HepG2 (cell line): ENCODE data around the gene DLEC1. TPM values are rescaled to one million over a fixed set of nuclear protein-coding genes. Genes with fewer than 3 reads are reported as not detected.

ENCODE experiments used
- ATAC-seq: fragments of 200-7000 bp; cut with Tn5 transposase; 3 replicates; pipeline ENCODE4 v1.9.1; 2020; ENCODE audit warnings: mild to moderate bottlenecking, moderate library complexity
- BruUV-seq: library from RNA; stranded (reverse); fragments of 400-500 nt; replicated peaks from 2 replicates; lab custom pipeline; 2021; lab: Mats Ljungman, UMichigan
- CTCF ChIA-PET: fragments of 300-600 bp; formaldehyde crosslinking; extraction: SDS; loops from one replicate; lab custom pipeline; 2021; ENCODE audit warnings: low total read pairs, inconsistent platforms, low intra/inter-chr PET ratio; lab: Yijun Ruan, JAX
- POLR2A ChIA-PET: fragments of 350-600 bp; sonication (Branson Sonifier 250); formaldehyde crosslinking; loops from one replicate; lab custom pipeline; 2020; ENCODE audit warnings: antibody characterized with exemption, inconsistent platforms; lab: Yijun Ruan, JAX
- DNase-seq: peaks from one replicate; pipeline ENCODE4 v3.0.0-alpha.2; 2015; ENCODE audit warnings: low spot score
- FAIRE-seq: peaks from 3 replicates; lab custom pipeline; 2011; peaks lifted over from hg19 to GRCh38; lab: Jason Lieb, UNC
- H2AFZ ChIP-seq: one replicate; pipeline ENCODE4 v1.6.1; 2011; ENCODE audit warnings: low read length, inconsistent platforms
- H3K27ac ChIP-seq: fragments of 300-600 bp; 3 replicates; pipeline ENCODE4 v1.8.0; 2011; ENCODE audit warnings: mixed run types, mild to moderate bottlenecking, mixed read lengths, low read length, inconsistent platforms; ENCODE audit not compliant: insufficient read depth; ENCODE audit errors: extremely low read length
- H3K27me3 ChIP-seq, 2 experiments: fragments of 200-600 bp in 1 of 2; 2 replicates in 1 of 2; 3 replicates in 1 of 2; pipeline versions ENCODE4 v1.6.0 to v1.8.0; 2011; ENCODE audit warnings: low read length in 2 of 2, mild to moderate bottlenecking in 2 of 2, moderate library complexity in 2 of 2, inconsistent platforms in 1 of 2; ENCODE audit not compliant: insufficient read depth in 2 of 2, control insufficient read depth in 1 of 2
- H3K36me3 ChIP-seq, 2 experiments: fragments of 200-600 bp in 1 of 2; replicated peaks in 1 of 2; 2 replicates in 1 of 2; 3 replicates in 1 of 2; pipeline versions ENCODE4 v1.5.1 to v1.8.0; 2011; ENCODE audit warnings: low read length in 2 of 2, inconsistent platforms in 1 of 2; ENCODE audit not compliant: insufficient read depth in 2 of 2, control insufficient read depth in 1 of 2
- H3K4me1 ChIP-seq: 2 replicates; pipeline ENCODE4 v1.5.1; 2012; ENCODE audit warnings: low read length, inconsistent platforms; ENCODE audit not compliant: insufficient read depth
- H3K4me2 ChIP-seq: 2 replicates; pipeline ENCODE4 v1.6.0; 2011; ENCODE audit warnings: low read depth, low read length, inconsistent platforms
- H3K4me3 ChIP-seq, 3 experiments: fragments of 200-600 bp in 1 of 3; sonication (generic), shearing (Covaris generic) in 1 of 3; replicated peaks in 1 of 3; 2 replicates each; pipeline ENCODE4 v1.5.1; 2011 to 2016; ENCODE audit warnings: low read length in 3 of 3, inconsistent platforms in 2 of 3, low read depth in 2 of 3, mild to moderate bottlenecking in 2 of 3, control low read depth in 1 of 3, mixed read lengths in 1 of 3; ENCODE audit not compliant: insufficient read depth in 1 of 3
- H3K79me2 ChIP-seq: one replicate; pipeline ENCODE4 v1.6.1; 2011; ENCODE audit warnings: low read length, inconsistent platforms; ENCODE audit not compliant: insufficient read depth
- H3K9ac ChIP-seq: 2 replicates; pipeline ENCODE4 v1.6.0; 2011; ENCODE audit warnings: mild to moderate bottlenecking, low read depth, low read length, inconsistent platforms; ENCODE audit not compliant: insufficient read depth
- H3K9me3 ChIP-seq: 2 replicates; pipeline ENCODE4 v1.5.1; 2012; ENCODE audit warnings: mild to moderate bottlenecking, low read length
- H4K20me1 ChIP-seq: 2 replicates; pipeline ENCODE4 v1.6.0; 2011; ENCODE audit warnings: inconsistent platforms, mild to moderate bottlenecking, low read length, moderate library complexity; ENCODE audit not compliant: insufficient read depth
- ATAD3A ChIP-seq: sonication (generic); formaldehyde crosslinking; IDR thresholded peaks from 2 replicates; pipeline ENCODE4 v1.4.0; 2020; ENCODE audit warnings: missing genetic modification reagents
- DDIT3 ChIP-seq: sonication (generic); formaldehyde crosslinking; IDR thresholded peaks from 2 replicates; pipeline ENCODE4 v1.4.0; 2020; ENCODE audit warnings: mild to moderate bottlenecking, missing genetic modification reagents
- HNRNPH1 ChIP-seq: fragments of 200-400 bp; formaldehyde crosslinking; optimal IDR thresholded peaks from 2 replicates; pipeline ENCODE3; 2017; ENCODE audit warnings: mild to moderate bottlenecking, low read depth, low read length
- HNRNPUL1 ChIP-seq: fragments of 200-400 bp; formaldehyde crosslinking; IDR thresholded peaks from 2 replicates; pipeline ENCODE4 v1.6.1; 2017; ENCODE audit warnings: low read depth, mild to moderate bottlenecking, low read length, moderate library complexity
- ISX ChIP-seq: sonication (generic); formaldehyde crosslinking; conservative IDR thresholded peaks from 2 replicates; pipeline ENCODE4 v1.5.0; 2020; ENCODE audit warnings: missing genetic modification reagents
- KAT7 ChIP-seq: IDR thresholded peaks from 2 replicates; pipeline ENCODE4 v1.6.1; 2018; ENCODE audit warnings: borderline replicate concordance, missing compliant biosample characterization
- MAFK ChIP-seq, 2 experiments: IDR thresholded peaks in 1 of 2; conservative IDR thresholded peaks in 1 of 2; 2 replicates each; pipeline ENCODE4 v1.6.1; 2011; ENCODE audit warnings: improper control_type of control experiment in 2 of 2, low read length in 2 of 2
- REL ChIP-seq: sonication (generic); formaldehyde crosslinking; conservative IDR thresholded peaks from 2 replicates; pipeline ENCODE4 v1.8.0; 2022; ENCODE audit warnings: mild to moderate bottlenecking, missing genetic modification reagents, moderate library complexity
- SRY ChIP-seq: sonication (generic); formaldehyde crosslinking; IDR thresholded peaks from 2 replicates; pipeline ENCODE4 v1.8.0; 2022; ENCODE audit warnings: mild to moderate bottlenecking, missing genetic modification reagents
- TEAD3 ChIP-seq: optimal IDR thresholded peaks from 2 replicates; pipeline ENCODE3; 2016; ENCODE audit warnings: borderline replicate concordance
- THAP8 ChIP-seq: sonication (generic); formaldehyde crosslinking; IDR thresholded peaks from 2 replicates; pipeline ENCODE4 v1.5.1; 2020; ENCODE audit warnings: missing genetic modification reagents, mild to moderate bottlenecking, borderline replicate concordance
- TP53 ChIP-seq: sonication (generic); formaldehyde crosslinking; conservative IDR thresholded peaks from 2 replicates; pipeline ENCODE4 v1.4.0; 2020; ENCODE audit warnings: missing genetic modification reagents
- ZNF354B ChIP-seq: sonication (generic); formaldehyde crosslinking; IDR thresholded peaks from 2 replicates; pipeline ENCODE4 v1.8.0; 2022; ENCODE audit warnings: mild to moderate bottlenecking, missing genetic modification reagents
- ZNF598 ChIP-seq: sonication (generic); formaldehyde crosslinking; IDR thresholded peaks from 2 replicates; pipeline ENCODE4 v1.5.1; 2020; ENCODE audit warnings: mild to moderate bottlenecking, missing genetic modification reagents, borderline replicate concordance
- ZNF746 ChIP-seq: sonication (generic); formaldehyde crosslinking; IDR thresholded peaks from 2 replicates; pipeline ENCODE4 v1.8.0; 2022; ENCODE audit warnings: mild to moderate bottlenecking, missing genetic modification reagents
- ZNF775 ChIP-seq: sonication (generic); formaldehyde crosslinking; IDR thresholded peaks from 2 replicates; pipeline ENCODE4 v1.4.0; 2020; ENCODE audit warnings: missing genetic modification reagents, mild to moderate bottlenecking, moderate library complexity, borderline replicate concordance
- ZNF792 ChIP-seq: IDR thresholded peaks from 2 replicates; pipeline ENCODE4 v1.6.1; 2016
- ZSCAN29 ChIP-seq: sonication (generic); formaldehyde crosslinking; conservative IDR thresholded peaks from 2 replicates; pipeline ENCODE4 v1.4.0; 2020; ENCODE audit warnings: mild to moderate bottlenecking, missing genetic modification reagents
- WGBS: methylation state at CpG from one replicate; pipeline ENCODE4 v1.1.6; 2017; ENCODE audit warnings: low lambda C conversion rate; 5-methylcytosine and 5-hydroxymethylcytosine counted together
- in situ Hi-C: cut with HindIII; loops from 2 replicates; pipeline ENCODE4 v1.10.0; 2017; ENCODE audit warnings: low pct_unique_long_range_greater_than_20kb; ENCODE audit not compliant: extremely low pct_ligation_motif_present
- intact Hi-C: fragments of 100-400 bp; cut with micrococcal nuclease; formaldehyde crosslinking; loops from one replicate; pipeline ENCODE4 v1.10.0; 2022; ENCODE audit not compliant: unreplicated experiment
- polyA plus RNA-seq, 8 experiments: library from polyadenylated mRNA; depleted of rRNA in 3 of 8; stranded (reverse) in 7 of 8; unstranded in 1 of 8; fragments of >200 nt; fragmentation: Illumina TruSeq in 4 of 8; extraction: Trizol in 4 of 8; gene quantifications; 2 replicates each; pipeline versions ENCODE4 v1.2.1 to v1.2.3, GENCODE V29; 2011 to 2016; ENCODE audit warnings: low read depth in 4 of 8, missing spikeins in 1 of 8, mixed read lengths in 1 of 8; ENCODE audit not compliant: insufficient read depth in 1 of 8
- total RNA-seq, 5 experiments: library from RNA; depleted of rRNA; stranded (reverse); fragments of >200 nt; fragmentation: Illumina TruSeq; extraction: Trizol; gene quantifications; 2 replicates each; pipeline ENCODE4 v1.2.3, GENCODE V29; 2016; ENCODE audit warnings: low read depth in 1 of 5

Gene DLEC1
- total and polyA plus RNA-seq, 2 of the 13 experiments (the other 11 are each of a cell fraction or from before 2014, with no cell fraction given) = 0.09 TPM; not detected in 1

DNA sequence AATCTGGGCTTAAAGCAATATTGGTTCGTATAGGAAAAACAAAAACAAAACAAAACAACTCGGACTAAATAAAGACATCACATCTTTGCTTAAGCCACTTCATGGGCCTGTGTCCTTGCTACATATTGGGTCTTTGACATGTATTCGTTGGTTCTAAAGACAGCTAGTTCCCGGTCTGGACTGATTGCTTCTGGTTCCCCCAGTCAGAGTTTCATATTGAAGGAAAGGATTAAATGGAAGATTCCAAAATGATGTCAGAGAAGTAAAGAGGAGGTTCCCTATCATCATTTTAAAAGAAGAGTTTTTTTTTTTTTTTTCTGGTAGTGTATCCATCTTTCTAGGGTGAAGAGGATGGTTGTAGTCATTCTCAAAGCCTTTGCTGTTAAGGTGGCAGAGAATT is 128.6 kb downstream of the DLEC1 start:
- intact Hi-C loops = no loop called here
- peak overlapping the region; percentile 1; the same call in 1 of the 2 replicates for H3K9ac ChIP-seq
- peaks cover 68% of the 10 kb centered on the region for H3K79me2 ChIP-seq
- POLR2A ChIA-PET = interaction anchor here (4.0 to 5.1 kb wide), 2 partner anchors 28 to 34 kb away, joined by 36 to 179 read pairs; partner anchors contain the start of genes ACAA1 and MYD88
- BruUV-seq = no TSS peak
- no peak for DNase-seq
- WGBS = 81% methylated on average over 4 of the region's 4 CpGs
- H3K36me3 ChIP-seq = no peaks in the 10 kb centered on the region; a peak in 1 of 5 replicates
- no peak overlapping the region; a peak in 1 of 6 replicates for H3K4me3 ChIP-seq
- CTCF ChIA-PET = no interaction called here
- peaks cover 64% of the 10 kb centered on the region for H3K4me1 ChIP-seq
- no peak overlapping the region for H2AFZ ChIP-seq
- H3K9me3 ChIP-seq = no peaks in the 10 kb centered on the region
- FAIRE-seq = no peak
- no peak overlapping the region for H3K27ac ChIP-seq
- H4K20me1 ChIP-seq = peaks cover 18% of the 10 kb centered on the region
- H3K27me3 ChIP-seq = no peaks in the 10 kb centered on the region; a peak in 1 of 5 replicates
- ATAC-seq = no peak
- in situ Hi-C loops = no loop called here
- H3K4me2 ChIP-seq = peak overlapping the region; percentile 86
- TF ChIP-seq ZNF598 (CRISPR knock-in tag) (no peak), MAFK (conservative IDR thresholded peaks at IDR 0.05 in 1 of 2, IDR thresholded peaks at IDR 0.05 in 1 of 2; ENCODE audit: low read length in 2 of 2) (no peak), KAT7 (CRISPR knock-in tag) (no peak), ZNF746 (CRISPR knock-in tag) (no peak), ZNF775 (CRISPR knock-in tag) (no peak)
- TF ChIP-seq, all 625 proteins: peak for 0

- Histone ChIP-seq H3K36me3 (no peaks in the 10 kb centered on the region; a peak in 1 of 5 replicates), H4K20me1 (peaks cover 21% of the 10 kb centered on the region), H3K9ac (no peak overlapping the region), H2AFZ (no peak overlapping the region), H3K27me3 (no peaks in the 10 kb centered on the region; a peak in 1 of 5 replicates), H3K9me3 (no peaks in the 10 kb centered on the region), H3K79me2 (peaks cover 76% of the 10 kb centered on the region), H3K4me1 (peaks cover 60% of the 10 kb centered on the region), H3K27ac (no peak overlapping the region), H3K4me2 (peak overlapping the region; percentile 86), H3K4me3 (no peak overlapping the region; a peak in 1 of 6 replicates)
- FAIRE-seq = no peak
- DNase-seq = no peak
- ATAC-seq = no peak
- WGBS = 96% methylated on average over 4 of the region's 4 CpGs
- BruUV-seq = TSS peak; percentile 39
- POLR2A ChIA-PET = interaction anchor here (4.0 kb wide), 1 partner anchor 35 kb away, joined by 36 read pairs; no protein-coding TSS in a partner anchor
- CTCF ChIA-PET = no interaction called here
- intact Hi-C loops = no loop called here
- in situ Hi-C loops = no loop called here
- TF ChIP-seq ATAD3A (no peak), TEAD3 (CRISPR knock-in tag) (no peak), SRY (CRISPR knock-in tag) (no peak), THAP8 (CRISPR knock-in tag) (no peak), ISX (CRISPR knock-in tag) (no peak), ZNF792 (CRISPR knock-in tag) (no peak), ZNF354B (CRISPR knock-in tag) (no peak), HNRNPUL1 (no peak), ZSCAN29 (CRISPR knock-in tag) (no peak), REL (CRISPR knock-in tag) (no peak), HNRNPH1 (no peak), DDIT3 (CRISPR knock-in tag) (no peak), TP53 (CRISPR knock-in tag) (no peak)
Measured at GRCh38 chr3:38168151-38169026, 129.4 kb downstream of the DLEC1 start.
